ENCODE measurements around the gene SMIM3.

GRCh38 chr5:150771034-150771795 is 7.3 kb upstream of the SMIM3 start:
- TF ChIP-seq EZH2 (IDR thresholded peaks at IDR 0.05; ENCODE audit: low read depth, low read length, severe bottlenecking) (no peak), JUND (IDR thresholded peaks at IDR 0.05; ENCODE audit: low read length) (no peak), POLR2A (IDR thresholded peaks at IDR 0.05; ENCODE audit: control extremely low read depth in 1 of 2, low read depth in 2 of 2, low read length in 2 of 2) (no peak), SP2 (IDR thresholded peaks at IDR 0.05; ENCODE audit: low read length) (no peak), POLR2AphosphoS5 (IDR thresholded peaks at IDR 0.05; ENCODE audit: low read depth, low read length) (no peak), RFX5 (IDR thresholded peaks at IDR 0.05; ENCODE audit: borderline replicate concordance, low read depth, low read length) (no peak), USF2 (IDR thresholded peaks at IDR 0.05; ENCODE audit: low read length) (no peak)
- TF ChIP-seq, protein P1, sequence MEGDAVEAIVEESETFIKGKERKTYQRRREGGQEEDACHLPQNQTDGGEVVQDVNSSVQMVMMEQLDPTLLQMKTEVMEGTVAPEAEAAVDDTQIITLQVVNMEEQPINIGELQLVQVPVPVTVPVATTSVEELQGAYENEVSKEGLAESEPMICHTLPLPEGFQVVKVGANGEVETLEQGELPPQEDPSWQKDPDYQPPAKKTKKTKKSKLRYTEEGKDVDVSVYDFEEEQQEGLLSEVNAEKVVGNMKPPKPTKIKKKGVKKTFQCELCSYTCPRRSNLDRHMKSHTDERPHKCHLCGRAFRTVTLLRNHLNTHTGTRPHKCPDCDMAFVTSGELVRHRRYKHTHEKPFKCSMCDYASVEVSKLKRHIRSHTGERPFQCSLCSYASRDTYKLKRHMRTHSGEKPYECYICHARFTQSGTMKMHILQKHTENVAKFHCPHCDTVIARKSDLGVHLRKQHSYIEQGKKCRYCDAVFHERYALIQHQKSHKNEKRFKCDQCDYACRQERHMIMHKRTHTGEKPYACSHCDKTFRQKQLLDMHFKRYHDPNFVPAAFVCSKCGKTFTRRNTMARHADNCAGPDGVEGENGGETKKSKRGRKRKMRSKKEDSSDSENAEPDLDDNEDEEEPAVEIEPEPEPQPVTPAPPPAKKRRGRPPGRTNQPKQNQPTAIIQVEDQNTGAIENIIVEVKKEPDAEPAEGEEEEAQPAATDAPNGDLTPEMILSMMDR (IDR thresholded peaks at IDR 0.05; ENCODE audit: control extremely low read depth in 1 of 3, insufficient read depth in 1 of 3, low read depth in 1 of 3, low read length in 3 of 3), result no peak
- TF ChIP-seq, protein P2, sequence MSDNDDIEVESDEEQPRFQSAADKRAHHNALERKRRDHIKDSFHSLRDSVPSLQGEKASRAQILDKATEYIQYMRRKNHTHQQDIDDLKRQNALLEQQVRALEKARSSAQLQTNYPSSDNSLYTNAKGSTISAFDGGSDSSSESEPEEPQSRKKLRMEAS (IDR thresholded peaks at IDR 0.05), result no peak
